Muscle of arm (tissue), 12 donors: ENCODE results near the gene LSG1. TPM values are rescaled to one million over a fixed set of nuclear protein-coding genes. Genes with fewer than 3 reads are reported as not detected.

ENCODE experiments used
- polyA plus RNA-seq, 12 donors: library from polyadenylated mRNA; unstranded; fragments of 120-200 nt; gene quantifications; one replicate each; pipeline ENCODE4 v1.2.1, GENCODE V29; 2013; ENCODE audit not compliant: insufficient read length in 12 of 12

Gene LSG1
- polyA plus RNA-seq, 12 donors, result 23.2 to 40.6 (median 27.5) TPM; not detected in 1

Other genes starting within 250 kb of the LSG1 start
- 10 to 100 TPM in 11 of 12 donors, not detected in 1; 22.3 to 41.4 (median 31.9) TPM for gene ATP13A3, start 185.2 kb downstream of the LSG1 start, polyA plus RNA-seq
- 10 to 100 TPM in 11 of 12 donors, not detected in 1; 15.6 to 33.5 (median 21.0) TPM for gene TMEM44, start 38.8 kb downstream of the LSG1 start, polyA plus RNA-seq
- gene FAM43A, start 13.7 kb upstream of the LSG1 start, polyA plus RNA-seq, result 10 to 100 TPM in 11 of 12 donors, not detected in 1; 11.9 to 28.1 (median 16.7) TPM